HG03045 (cell line): Measurements from ENCODE around the gene MRPL11.
"Not testable (repeated sequence)": the region's sequence is repeated elsewhere in the genome, so short reads cannot be mapped to it uniquely, and the experiment has no call there.

Source experiments
- ATAC-seq: cut with Tn5 transposase; IDR thresholded peaks from one replicate; pipeline ENCODE4 v1.9.1; 2021; ENCODE audit warnings: mild to moderate bottlenecking, moderate library complexity; ENCODE audit not compliant: unreplicated experiment

MRPL11 gene

GRCh38 chr11:66432597-66432996, 6.1 kb downstream of the MRPL11 start:
- ATAC-seq: no peak

GRCh38 chr11:66431871-66432329, 6.7 kb downstream of the MRPL11 start:
- ATAC-seq: not testable (repeated sequence)

- not testable (repeated sequence) for ATAC-seq
Measured at GRCh38 chr11:66431287-66431686, 7.4 kb downstream of the MRPL11 start.

GRCh38 chr11:66429983-66430602, 8.6 kb downstream of the MRPL11 start:
- no peak for ATAC-seq

- ATAC-seq: no peak
Measured at GRCh38 chr11:66428933-66429332, 9.7 kb downstream of the MRPL11 start.

GRCh38 chr11:66426314-66426713, 12.3 kb downstream of the MRPL11 start:
- ATAC-seq: no peak

- no peak for ATAC-seq
Measured at GRCh38 chr11:66421492-66422205, 17.0 kb downstream of the MRPL11 start.

GRCh38 chr11:66420671-66421476, 17.8 kb downstream of the MRPL11 start, which contains the start of gene NPAS4:
Gene NPAS4, plus strand, starts transcription at chr11:66421035. Its CDS starts 145 bp downstream, at chr11:66421180.
- no peak for ATAC-seq

- no peak for ATAC-seq
Measured at GRCh38 chr11:66419825-66420224, 18.8 kb downstream of the MRPL11 start.

GRCh38 chr11:66418986-66419308, 19.7 kb downstream of the MRPL11 start:
- no peak for ATAC-seq

- no peak for ATAC-seq
Measured at GRCh38 chr11:66418168-66418985, 20.3 kb downstream of the MRPL11 start.

- ATAC-seq: no peak
Measured at GRCh38 chr11:66417000-66417399, 21.6 kb downstream of the MRPL11 start.

- no peak for ATAC-seq
Measured at GRCh38 chr11:66415423-66415822, 23.2 kb downstream of the MRPL11 start.

- no peak for ATAC-seq
Measured at GRCh38 chr11:66414120-66414934, 24.3 kb downstream of the MRPL11 start.

- ATAC-seq: no peak
Measured at GRCh38 chr11:66413167-66413566, 25.5 kb downstream of the MRPL11 start.

- ATAC-seq: no peak
Measured at GRCh38 chr11:66412110-66412509, 26.5 kb downstream of the MRPL11 start.

- no peak for ATAC-seq
Measured at GRCh38 chr11:66411323-66411722, 27.3 kb downstream of the MRPL11 start.

GRCh38 chr11:66410191-66410590, 28.5 kb downstream of the MRPL11 start:
- no peak for ATAC-seq

GRCh38 chr11:66409226-66409625, 29.4 kb downstream of the MRPL11 start:
- ATAC-seq: no peak
